Measurements from ENCODE around the gene CLN6. TPM values are rescaled to one million over a fixed set of nuclear protein-coding genes. Genes with fewer than 3 reads are reported as not detected.

CLN6 gene
- total RNA-seq, 1 donor, result 15.2 TPM

GRCh38 chr15:68261980-68262379 is 32.5 kb upstream of the CLN6 start:
- H3K4me1 ChIP-seq (ENCODE audit: insufficient read depth, low read length), result peaks cover 12% of the 10 kb centered on the region
- H3K79me2 ChIP-seq (ENCODE audit: insufficient read depth, low read length), result no peaks in the 10 kb centered on the region
- H4K20me1 ChIP-seq (ENCODE audit: insufficient read depth, low read length), result no peaks in the 10 kb centered on the region
- no peaks in the 10 kb centered on the region for H3K36me3 ChIP-seq (ENCODE audit: insufficient read depth, low read length)
- peaks cover 7% of the 10 kb centered on the region for H3K27me3 ChIP-seq (ENCODE audit: insufficient read depth, low read length)
- no peak overlapping the region for H3K4me3 ChIP-seq (ENCODE audit: insufficient read depth, low read length)
- TF ChIP-seq CTCF (IDR thresholded peaks at IDR 0.05; ENCODE audit: extremely low read depth, low read depth, low read length), result no peak
- H3K4me2 ChIP-seq (ENCODE audit: insufficient read depth, low read length), result no peak overlapping the region
- H3K27ac ChIP-seq (ENCODE audit: low read depth, low read length), result no peak overlapping the region
- H3K9me3 ChIP-seq (ENCODE audit: low read depth, low read length), result no peaks in the 10 kb centered on the region
- no peak for DNase-seq (ENCODE audit: insufficient read length, low spot score, missing footprints)
- no peak overlapping the region for H2AFZ ChIP-seq (ENCODE audit: low read length)

- Histone ChIP-seq H3K27me3 (ENCODE audit: insufficient read depth, low read length) (peaks cover 7% of the 10 kb centered on the region), H3K4me1 (ENCODE audit: insufficient read depth, low read length) (peaks cover 20% of the 10 kb centered on the region), H3K79me2 (ENCODE audit: insufficient read depth, low read length) (no peaks in the 10 kb centered on the region), H3K4me2 (ENCODE audit: insufficient read depth, low read length) (no peak overlapping the region), H3K9me3 (ENCODE audit: low read depth, low read length) (no peaks in the 10 kb centered on the region), H3K36me3 (ENCODE audit: insufficient read depth, low read length) (no peaks in the 10 kb centered on the region), H4K20me1 (ENCODE audit: insufficient read depth, low read length) (no peaks in the 10 kb centered on the region), H2AFZ (ENCODE audit: low read length) (peak overlapping the region; percentile 7), H3K4me3 (ENCODE audit: insufficient read depth, low read length) (no peak overlapping the region), H3K27ac (ENCODE audit: low read depth, low read length) (no peak overlapping the region)
- no peak for DNase-seq (ENCODE audit: insufficient read length, low spot score, missing footprints)
- no peak for TF ChIP-seq CTCF (IDR thresholded peaks at IDR 0.05; ENCODE audit: extremely low read depth, low read depth, low read length)
These were observed 31.7 kb upstream of the CLN6 start for GRCh38 chr15:68261241-68261640.

- H3K9me3 ChIP-seq (ENCODE audit: low read depth, low read length), result no peaks in the 10 kb centered on the region
- H4K20me1 ChIP-seq (ENCODE audit: insufficient read depth, low read length), result no peaks in the 10 kb centered on the region
- no peak for TF ChIP-seq CTCF (IDR thresholded peaks at IDR 0.05; ENCODE audit: extremely low read depth, low read depth, low read length)
- no peak overlapping the region for H3K27ac ChIP-seq (ENCODE audit: low read depth, low read length)
- H3K79me2 ChIP-seq (ENCODE audit: insufficient read depth, low read length), result no peaks in the 10 kb centered on the region
- H3K4me3 ChIP-seq (ENCODE audit: insufficient read depth, low read length), result no peak overlapping the region
- no peak for DNase-seq (ENCODE audit: insufficient read length, low spot score, missing footprints)
- peaks cover 20% of the 10 kb centered on the region for H3K4me1 ChIP-seq (ENCODE audit: insufficient read depth, low read length)
- H3K36me3 ChIP-seq (ENCODE audit: insufficient read depth, low read length), result no peaks in the 10 kb centered on the region
- peaks cover 4% of the 10 kb centered on the region for H3K27me3 ChIP-seq (ENCODE audit: insufficient read depth, low read length)
- no peak overlapping the region for H2AFZ ChIP-seq (ENCODE audit: low read length)
- no peak overlapping the region for H3K4me2 ChIP-seq (ENCODE audit: insufficient read depth, low read length)
These were observed 30.4 kb upstream of the CLN6 start for GRCh38 chr15:68259883-68260282.

GRCh38 chr15:68258692-68259091 is 29.2 kb upstream of the CLN6 start:
- peak overlapping the region; percentile 39 for H3K4me2 ChIP-seq (ENCODE audit: insufficient read depth, low read length)
- H3K36me3 ChIP-seq (ENCODE audit: insufficient read depth, low read length), result no peaks in the 10 kb centered on the region
- no peak for TF ChIP-seq CTCF (IDR thresholded peaks at IDR 0.05; ENCODE audit: extremely low read depth, low read depth, low read length)
- H3K27me3 ChIP-seq (ENCODE audit: insufficient read depth, low read length), result peaks cover 4% of the 10 kb centered on the region
- H4K20me1 ChIP-seq (ENCODE audit: insufficient read depth, low read length), result no peaks in the 10 kb centered on the region
- peak overlapping the region; percentile 33 for H3K27ac ChIP-seq (ENCODE audit: low read depth, low read length)
- H3K4me3 ChIP-seq (ENCODE audit: insufficient read depth, low read length), result no peak overlapping the region
- DNase-seq (ENCODE audit: insufficient read length, low spot score, missing footprints), result no peak
- no peaks in the 10 kb centered on the region for H3K9me3 ChIP-seq (ENCODE audit: low read depth, low read length)
- H3K79me2 ChIP-seq (ENCODE audit: insufficient read depth, low read length), result no peaks in the 10 kb centered on the region
- H3K4me1 ChIP-seq (ENCODE audit: insufficient read depth, low read length), result peaks cover 20% of the 10 kb centered on the region
- H2AFZ ChIP-seq (ENCODE audit: low read length), result peak overlapping the region; percentile 78
